Measurements from ENCODE around the gene SFT2D3. TPM values are rescaled to one million over a fixed set of nuclear protein-coding genes. Genes with fewer than 3 reads are reported as not detected.
A peak's percentile ranks its signal among the peaks of the same experiment; 100 is the strongest.

The SFT2D3 gene
- total RNA-seq, 1 experiment from 2014 or later: 4.7 TPM

- H3K9me3 ChIP-seq (ENCODE audit: control insufficient read depth, low read depth, low read length): no peaks in the 10 kb centered on the region
- no peaks in the 10 kb centered on the region for H3K27me3 ChIP-seq (ENCODE audit: insufficient read depth, low read length)
- Mint-ChIP-seq H3K36me3 (ENCODE audit: insufficient read depth in 1 of 3, low read depth in 3 of 3) (peaks cover 2 to 38% (median 33%) of the 10 kb centered on the region in 3 experiments; a peak in 5 of 7 replicates), H3K4me3 (no peak overlapping the region), H3K27me3 (ENCODE audit: low read depth) (no peaks in the 10 kb centered on the region), H3K9me3 (no peaks in the 10 kb centered on the region), H3K4me1 (no peaks in the 10 kb centered on the region), H3K27ac (0 out of 7 replicates have a peak overlapping the region, but pooled peaks of 1 of the 3 experiments have one; percentile 72)
- no peaks in the 10 kb centered on the region for H3K23me2 ChIP-seq (ENCODE audit: insufficient read length, low read depth, low read length, poor library complexity, severe bottlenecking)
- no peak overlapping the region for H4K5ac ChIP-seq (ENCODE audit: insufficient read length, low read depth, low read length)
- no peak overlapping the region for H3K4ac ChIP-seq (ENCODE audit: low read depth, low read length)
- H3K4me1 ChIP-seq (ENCODE audit: insufficient read depth, low read length): no peaks in the 10 kb centered on the region
- no peak overlapping the region for H2BK120ac ChIP-seq (ENCODE audit: low read depth, low read length, poor library complexity, severe bottlenecking)
- no peak overlapping the region for H4K91ac ChIP-seq (ENCODE audit: insufficient read length, low read depth, low read length)
- no peak overlapping the region for H3K56ac ChIP-seq (ENCODE audit: insufficient read length, low read depth, low read length)
- no peak for DNase-seq
- no peaks in the 10 kb centered on the region for H3K79me2 ChIP-seq (ENCODE audit: insufficient read depth, low read length)
- H2BK20ac ChIP-seq (ENCODE audit: low read depth, low read length, poor library complexity, severe bottlenecking): no peak overlapping the region
- WGBS (ENCODE audit: extremely low coverage, insufficient read length, low lambda C conversion rate): no CpG with 5 or more reads among the region's 1 CpG
- no peak overlapping the region for H3K4me2 ChIP-seq (ENCODE audit: insufficient read depth, insufficient read length, low read length)
- no peaks in the 10 kb centered on the region for H4K20me1 ChIP-seq (ENCODE audit: control insufficient read depth, insufficient read depth, insufficient read length)
- no peaks in the 10 kb centered on the region for H3K79me1 ChIP-seq (ENCODE audit: insufficient read depth, low read depth, low read length, poor library complexity, severe bottlenecking)
- no peak overlapping the region for H3K23ac ChIP-seq (ENCODE audit: insufficient read length, low read depth, low read length)
- no peak overlapping the region for H2BK5ac ChIP-seq (ENCODE audit: insufficient read length, low read length)
- no peak overlapping the region for H3K18ac ChIP-seq (ENCODE audit: insufficient read length, low read depth, low read length)
- no peak overlapping the region for H2AFZ ChIP-seq (ENCODE audit: low read length)
- no peak overlapping the region for H4K8ac ChIP-seq (replicated peaks; ENCODE audit: insufficient read length, low read depth, low read length)
- no peak overlapping the region for H3K9ac ChIP-seq (ENCODE audit: extremely low read depth, insufficient read length, low read length)
- no peak overlapping the region for H3K14ac ChIP-seq (ENCODE audit: insufficient read depth, low read length)
- H2BK12ac ChIP-seq (ENCODE audit: insufficient read length, low read depth, low read length): no peak overlapping the region
- no peak overlapping the region for H3K27ac ChIP-seq (ENCODE audit: insufficient read length, low read depth, low read length)
- TF ChIP-seq CTCF (conservative IDR thresholded peaks at IDR 0.05): no peak
- H2BK15ac ChIP-seq (ENCODE audit: low read depth, low read length): no peak overlapping the region
- no peak overlapping the region for H3T11ph ChIP-seq (ENCODE audit: low read length)
- H2AK5ac ChIP-seq (ENCODE audit: insufficient read length, low read length): no peak overlapping the region
Measured at GRCh38 chr2:127739800-127740199, 38.5 kb downstream of the SFT2D3 start.

Measured in H9 (cell line).